Choroid plexus epithelial cell (primary cell): ENCODE measurements around the gene KBTBD6.
"Not testable (repeated sequence)": the region's sequence is repeated elsewhere in the genome, so short reads cannot be mapped to it uniquely, and the experiment has no call there.

ENCODE experiments used
- DNase-seq: peaks from one replicate; pipeline ENCODE4 v3.0.0-alpha.2; 2010; ENCODE audit warnings: low read depth
- H3K4me3 ChIP-seq: 2 replicates; pipeline ENCODE4 v1.5.1; 2011; ENCODE audit warnings: low read depth, mild to moderate bottlenecking, control low read depth, low read length, moderate library complexity
- CTCF ChIP-seq: conservative IDR thresholded peaks from 2 replicates; pipeline ENCODE4 v1.5.1; 2011; ENCODE audit warnings: low read depth, mild to moderate bottlenecking, control low read depth, inconsistent platforms, low read length, moderate library complexity

Gene KBTBD6

GRCh38 chr13:41136396-41137031 is 3.9 kb upstream of the KBTBD6 start:
- DNase-seq: no peak
- no peak overlapping the region for H3K4me3 ChIP-seq
- no peak for TF ChIP-seq CTCF

GRCh38 chr13:41133951-41134350 is 1.3 kb upstream of the KBTBD6 start:
- no peak overlapping the region for H3K4me3 ChIP-seq
- TF ChIP-seq CTCF: no peak
- DNase-seq: no peak

GRCh38 chr13:41131660-41132511 is 716 bp downstream of the KBTBD6 start:
- peak overlapping the region; percentile 75 for H3K4me3 ChIP-seq
- not testable (repeated sequence) for DNase-seq

- DNase-seq, H3K4me3 ChIP-seq: not testable (repeated sequence)
Observed at GRCh38 chr13:41131189-41131588, 1.4 kb downstream of the KBTBD6 start.

GRCh38 chr13:41130356-41130755 is 2.2 kb downstream of the KBTBD6 start:
- no peak overlapping the region for H3K4me3 ChIP-seq
- DNase-seq: no peak
- no peak for TF ChIP-seq CTCF

- TF ChIP-seq CTCF: no peak
- H3K4me3 ChIP-seq: no peak overlapping the region
- no peak for DNase-seq
Observed at GRCh38 chr13:41127701-41128100, 4.9 kb downstream of the KBTBD6 start.

GRCh38 chr13:41122838-41123237 is 9.8 kb downstream of the KBTBD6 start:
- no peak for TF ChIP-seq CTCF
- peak; percentile 23 for DNase-seq
- H3K4me3 ChIP-seq: no peak overlapping the region

GRCh38 chr13:41117869-41118268 is 14.7 kb downstream of the KBTBD6 start:
- DNase-seq: no peak
- H3K4me3 ChIP-seq: no peak overlapping the region
- TF ChIP-seq CTCF: no peak
